IMR-90 (cell line): ENCODE measurements around the gene HMGCL. TPM values are rescaled to one million over a fixed set of nuclear protein-coding genes. Genes with fewer than 3 reads are reported as not detected.

Source experiments
- ATAC-seq: fragments of 200-7000 bp; cut with Tn5 transposase; 2 replicates; pipeline ENCODE4 v1.9.1; 2020; ENCODE audit warnings: low read depth, mild to moderate bottlenecking, moderate library complexity
- BruUV-seq: library from RNA; stranded (reverse); fragments of 400-500 nt; replicated peaks from 2 replicates; lab custom pipeline; 2021; lab: Mats Ljungman, UMichigan
- CTCF ChIA-PET: fragments of 300-600 bp; formaldehyde crosslinking; extraction: SDS; loops from one replicate; lab custom pipeline; 2021; ENCODE audit warnings: antibody characterized with exemption; lab: Yijun Ruan, JAX
- POLR2A ChIA-PET: fragments of 300-600 bp; sonication (Branson Sonifier 250); formaldehyde crosslinking; loops from one replicate; lab custom pipeline; 2022; ENCODE audit warnings: antibody characterized with exemption; ENCODE audit not compliant: unreplicated experiment; lab: Charles Lee
- DNase-seq: peaks from one replicate; pipeline ENCODE4 v3.0.0; 2013
- H2AFZ ChIP-seq: replicated peaks from 2 replicates; pipeline ENCODE3; 2013; ENCODE audit warnings: low read length, mild to moderate bottlenecking; ENCODE audit not compliant: poor library complexity
- H2AK5ac ChIP-seq: 2 replicates; pipeline ENCODE4 v1.6.1; 2013; ENCODE audit warnings: low read depth, low read length, inconsistent platforms
- H2AK9ac ChIP-seq: replicated peaks from 2 replicates; pipeline ENCODE3; 2013; ENCODE audit warnings: mild to moderate bottlenecking, low read depth, low read length, moderate library complexity; ENCODE audit not compliant: poor library complexity
- H2BK120ac ChIP-seq: 2 replicates; pipeline ENCODE4 v1.6.1; 2013; ENCODE audit warnings: low read depth, low read length, inconsistent platforms
- H2BK15ac ChIP-seq: 3 replicates; pipeline ENCODE4 v1.6.1; 2013; ENCODE audit warnings: low read depth, low read length, inconsistent platforms
- H2BK20ac ChIP-seq: 2 replicates; pipeline ENCODE4 v1.6.1; 2013; ENCODE audit warnings: low read depth, mild to moderate bottlenecking, inconsistent platforms, low read length, moderate library complexity
- H2BK5ac ChIP-seq: 2 replicates; pipeline ENCODE4 v1.6.1; 2013; ENCODE audit warnings: mild to moderate bottlenecking, low read depth, low read length, inconsistent platforms; ENCODE audit not compliant: poor library complexity, severe bottlenecking
- H3K14ac ChIP-seq: replicated peaks from 2 replicates; pipeline ENCODE4 v1.6.1; 2013; ENCODE audit warnings: low read depth, low read length, inconsistent platforms
- H3K18ac ChIP-seq: 2 replicates; pipeline ENCODE4 v1.6.1; 2013; ENCODE audit warnings: low read depth, low read length, control low read depth
- H3K23ac ChIP-seq: 2 replicates; pipeline ENCODE4 v1.6.1; 2013; ENCODE audit warnings: low read depth, low read length, inconsistent platforms
- H3K27ac ChIP-seq: 2 replicates; pipeline ENCODE4 v1.5.1; 2013; ENCODE audit warnings: mild to moderate bottlenecking, control low read depth, low read length; ENCODE audit not compliant: insufficient read depth
- H3K27me3 ChIP-seq: 2 replicates; pipeline ENCODE4 v1.6.1; 2013; ENCODE audit warnings: low read length; ENCODE audit not compliant: control insufficient read depth, insufficient read depth
- H3K36me3 ChIP-seq: 2 replicates; pipeline ENCODE4 v1.6.1; 2013; ENCODE audit warnings: low read length, mixed read lengths; ENCODE audit not compliant: control insufficient read depth, insufficient read depth
- H3K4ac ChIP-seq: 2 replicates; pipeline ENCODE4 v1.6.1; 2013; ENCODE audit warnings: low read depth, low read length, inconsistent platforms
- H3K4me1 ChIP-seq: 2 replicates; pipeline ENCODE4 v1.6.1; 2013; ENCODE audit warnings: low read length, mixed read lengths; ENCODE audit not compliant: control insufficient read depth, insufficient read depth
- H3K4me2 ChIP-seq: 2 replicates; pipeline ENCODE4 v1.6.1; 2013; ENCODE audit warnings: low read depth, mild to moderate bottlenecking, control low read depth, low read length, moderate library complexity
- H3K4me3 ChIP-seq: 2 replicates; pipeline ENCODE4 v1.5.1; 2013; ENCODE audit warnings: low read depth, mild to moderate bottlenecking, control low read depth, low read length, moderate library complexity; ENCODE audit not compliant: insufficient read depth
- H3K56ac ChIP-seq: 2 replicates; pipeline ENCODE4 v1.6.1; 2013; ENCODE audit warnings: low read length, inconsistent platforms; ENCODE audit not compliant: insufficient read depth; ENCODE audit errors: extremely low read depth
- H3K79me1 ChIP-seq, 2 experiments: 2 replicates each; pipeline ENCODE4 v1.6.1; 2013; ENCODE audit warnings: low read length in 2 of 2, inconsistent platforms in 1 of 2, low read depth in 1 of 2
- H3K9ac ChIP-seq: 2 replicates; pipeline ENCODE4 v1.6.1; 2013; ENCODE audit warnings: low read depth, low read length, control low read depth
- H3K9me1 ChIP-seq: 2 replicates; pipeline ENCODE4 v1.6.1; 2013; ENCODE audit warnings: low read length, inconsistent platforms; ENCODE audit not compliant: insufficient read depth
- H3K9me3 ChIP-seq: 2 replicates; pipeline ENCODE4 v1.6.1; 2013; ENCODE audit warnings: low read length; ENCODE audit not compliant: control insufficient read depth, insufficient read depth
- H4K20me1 ChIP-seq: 2 replicates; pipeline ENCODE4 v1.6.1; 2013; ENCODE audit warnings: low read length, inconsistent platforms; ENCODE audit not compliant: insufficient read depth
- H4K5ac ChIP-seq: 2 replicates; pipeline ENCODE4 v1.6.1; 2013; ENCODE audit warnings: mild to moderate bottlenecking, low read depth, low read length, control low read depth
- H4K8ac ChIP-seq, 2 experiments: 2 replicates each; pipeline ENCODE4 v1.6.1; 2013; ENCODE audit warnings: low read depth in 2 of 2, low read length in 2 of 2, control low read depth in 1 of 2, inconsistent platforms in 1 of 2
- H4K91ac ChIP-seq: 2 replicates; pipeline ENCODE4 v1.6.1; 2013; ENCODE audit warnings: low read depth, low read length, inconsistent platforms; ENCODE audit not compliant: insufficient read depth
- CEBPB ChIP-seq: IDR thresholded peaks from 2 replicates; pipeline ENCODE4 v1.6.1; 2012; ENCODE audit warnings: low read depth, low read length, improper control_type of control experiment
- CHD1 ChIP-seq: IDR thresholded peaks from 2 replicates; pipeline ENCODE4 v1.6.1; 2012; ENCODE audit warnings: low read depth, low read length, improper control_type of control experiment
- MAFK ChIP-seq: IDR thresholded peaks from 2 replicates; pipeline ENCODE4 v1.6.1; 2012; ENCODE audit warnings: low read depth, low read length, improper control_type of control experiment
- MAZ ChIP-seq: IDR thresholded peaks from 2 replicates; pipeline ENCODE4 v1.6.1; 2012; ENCODE audit warnings: low read depth, mild to moderate bottlenecking, low read length, improper control_type of control experiment, moderate library complexity, borderline replicate concordance
- MXI1 ChIP-seq: IDR thresholded peaks from 2 replicates; pipeline ENCODE4 v1.6.1; 2012; ENCODE audit warnings: low read depth, mild to moderate bottlenecking, low read length, moderate library complexity, borderline replicate concordance
- NFE2L2 ChIP-seq: fragments of 150-350 bp; IDR thresholded peaks from 2 replicates; pipeline ENCODE4 v1.6.1; 2016; ENCODE audit warnings: low read depth, mild to moderate bottlenecking, low read length
- POLR2A ChIP-seq: IDR thresholded peaks from 2 replicates; pipeline ENCODE4 v1.6.1; 2012; ENCODE audit warnings: mild to moderate bottlenecking, low read depth, low read length
- RAD21 ChIP-seq: IDR thresholded peaks from 2 replicates; pipeline ENCODE4 v1.6.1; 2012; ENCODE audit warnings: low read length, improper control_type of control experiment
- RCOR1 ChIP-seq: IDR thresholded peaks from 2 replicates; pipeline ENCODE4 v1.6.1; 2012; ENCODE audit warnings: mild to moderate bottlenecking, low read length, improper control_type of control experiment; ENCODE audit not compliant: insufficient replicate concordance
- RFX5 ChIP-seq: IDR thresholded peaks from 2 replicates; pipeline ENCODE4 v1.8.0; 2012; ENCODE audit warnings: low read depth, mild to moderate bottlenecking, low read length, moderate library complexity
- SMC3 ChIP-seq: fragments of 150-350 bp; IDR thresholded peaks from 2 replicates; pipeline ENCODE4 v1.6.1; 2016; ENCODE audit warnings: low read depth, mild to moderate bottlenecking, antibody characterized with exemption, low read length, moderate library complexity
- WGBS, 2 experiments: methylation state at CpG; one replicate each; pipeline versions ENCODE4 v1.1.5 to v1.1.7; 2013; ENCODE audit warnings: missing lambda C conversion rate in 2 of 2; ENCODE audit not compliant: insufficient read length in 1 of 2; ENCODE audit errors: extremely low coverage in 2 of 2; 5-methylcytosine and 5-hydroxymethylcytosine counted together
- dilution Hi-C: fragments of 300-500 bp; cut with HindIII; formaldehyde crosslinking; loops from one replicate; pipeline ENCODE4 v1.14.3; 2018; ENCODE audit warnings: low sequenced_read_pairs; ENCODE audit not compliant: unreplicated experiment
- in situ Hi-C: fragments of 300-500 bp; cut with MboI; formaldehyde crosslinking; loops from 3 replicates; pipeline ENCODE4 v1.14.3; 2019; ENCODE audit warnings: low sequenced_read_pairs, inconsistent platforms, mixed read lengths
- intact Hi-C: fragments of 100-400 bp; cut with micrococcal nuclease; formaldehyde crosslinking; loops from 2 replicates; pipeline ENCODE4 v1.10.0; 2022
- polyA plus RNA-seq, 3 experiments: library from polyadenylated mRNA; depleted of rRNA; stranded (reverse); fragments of >200 nt; gene quantifications; 2 replicates each; pipeline ENCODE4 v1.2.3, GENCODE V29; 2012; ENCODE audit warnings: low replicate concordance in 1 of 3
- total RNA-seq: library from RNA; depleted of rRNA; stranded (reverse); fragments of >200 nt; gene quantifications from 2 replicates; pipeline ENCODE4 v1.2.3, GENCODE V29; 2012
- TF ChIP-seq, protein P1 (sequence below): fragments of 150-350 bp; IDR thresholded peaks from 2 replicates; pipeline ENCODE4 v1.6.1; 2017; ENCODE audit warnings: mild to moderate bottlenecking, antibody characterized with exemption, low read length, low read depth
- TF ChIP-seq, protein P2 (sequence below): conservative IDR thresholded peaks from 2 replicates; pipeline ENCODE4 v1.5.1; 2012; ENCODE audit warnings: mild to moderate bottlenecking, low read depth, low read length, improper control_type of control experiment

The HMGCL gene
- total and polyA plus RNA-seq, 2 of the 4 experiments (the other 2 are of a cell fraction), result 30.6 to 33.5 TPM

GRCh38 chr1:23793861-23794731 is 31.1 kb downstream of the HMGCL start:
- Histone ChIP-seq H3K36me3 (peaks cover 28% of the 10 kb centered on the region), H3K56ac (no peak overlapping the region), H2AK5ac (no peak overlapping the region), H3K79me1 (peaks cover 6 to 53% of the 10 kb centered on the region in 2 experiments; a peak in 3 of 4 replicates), H3K18ac (no peak overlapping the region), H2BK15ac (no peak overlapping the region), H3K14ac (no peak overlapping the region), H3K9ac (no peak overlapping the region), H4K5ac (no peak overlapping the region), H2AK9ac (no peak overlapping the region), H3K27me3 (no peaks in the 10 kb centered on the region), H3K4me2 (no peak overlapping the region), H2BK120ac (no peak overlapping the region), H3K27ac (no peak overlapping the region), H3K4me3 (no peak overlapping the region), H3K4ac (no peak overlapping the region), H3K23ac (no peak overlapping the region), H3K9me1 (peaks cover 10% of the 10 kb centered on the region), H4K8ac (no peak overlapping the region), H2AFZ (no peak overlapping the region), H2BK5ac (no peak overlapping the region), H3K4me1 (peaks cover 14% of the 10 kb centered on the region), H3K9me3 (no peaks in the 10 kb centered on the region), H4K20me1 (peaks cover 13% of the 10 kb centered on the region; the same call in 1 of the 2 replicates), H2BK20ac (no peak overlapping the region), H4K91ac (no peak overlapping the region)
- ChIA-PET CTCF (no interaction called here), POLR2A (no interaction called here)
- DNase-seq (no peak), ATAC-seq (no peak)
- TSS peak; percentile 69 for BruUV-seq
- no peak for TF ChIP-seq CHD1
- no peak for TF ChIP-seq CEBPB
- no peak for TF ChIP-seq RCOR1
- TF ChIP-seq, protein P1, sequence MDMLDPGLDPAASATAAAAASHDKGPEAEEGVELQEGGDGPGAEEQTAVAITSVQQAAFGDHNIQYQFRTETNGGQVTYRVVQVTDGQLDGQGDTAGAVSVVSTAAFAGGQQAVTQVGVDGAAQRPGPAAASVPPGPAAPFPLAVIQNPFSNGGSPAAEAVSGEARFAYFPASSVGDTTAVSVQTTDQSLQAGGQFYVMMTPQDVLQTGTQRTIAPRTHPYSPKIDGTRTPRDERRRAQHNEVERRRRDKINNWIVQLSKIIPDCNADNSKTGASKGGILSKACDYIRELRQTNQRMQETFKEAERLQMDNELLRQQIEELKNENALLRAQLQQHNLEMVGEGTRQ, result no peak
- no peak for TF ChIP-seq RFX5
- TF ChIP-seq NFE2L2, result no peak
- TF ChIP-seq, protein P2, sequence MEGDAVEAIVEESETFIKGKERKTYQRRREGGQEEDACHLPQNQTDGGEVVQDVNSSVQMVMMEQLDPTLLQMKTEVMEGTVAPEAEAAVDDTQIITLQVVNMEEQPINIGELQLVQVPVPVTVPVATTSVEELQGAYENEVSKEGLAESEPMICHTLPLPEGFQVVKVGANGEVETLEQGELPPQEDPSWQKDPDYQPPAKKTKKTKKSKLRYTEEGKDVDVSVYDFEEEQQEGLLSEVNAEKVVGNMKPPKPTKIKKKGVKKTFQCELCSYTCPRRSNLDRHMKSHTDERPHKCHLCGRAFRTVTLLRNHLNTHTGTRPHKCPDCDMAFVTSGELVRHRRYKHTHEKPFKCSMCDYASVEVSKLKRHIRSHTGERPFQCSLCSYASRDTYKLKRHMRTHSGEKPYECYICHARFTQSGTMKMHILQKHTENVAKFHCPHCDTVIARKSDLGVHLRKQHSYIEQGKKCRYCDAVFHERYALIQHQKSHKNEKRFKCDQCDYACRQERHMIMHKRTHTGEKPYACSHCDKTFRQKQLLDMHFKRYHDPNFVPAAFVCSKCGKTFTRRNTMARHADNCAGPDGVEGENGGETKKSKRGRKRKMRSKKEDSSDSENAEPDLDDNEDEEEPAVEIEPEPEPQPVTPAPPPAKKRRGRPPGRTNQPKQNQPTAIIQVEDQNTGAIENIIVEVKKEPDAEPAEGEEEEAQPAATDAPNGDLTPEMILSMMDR, result no peak
- no peak for TF ChIP-seq MXI1
- no peak for TF ChIP-seq MAZ
- no peak for TF ChIP-seq RAD21
- TF ChIP-seq POLR2A, result no peak
- TF ChIP-seq SMC3, result no peak
- TF ChIP-seq MAFK, result no peak
- in situ Hi-C loops (no loop called here), intact Hi-C loops (no loop called here), dilution Hi-C loops (no loop called here)
- WGBS, 2 experiments, result 92% methylated on average over 2 of the region's 21 CpGs; no CpG with 5 or more reads in 1 of the 2 experiments
